Measurements from ENCODE around the gene LAGE3.

The LAGE3 gene

GRCh38 chrX:154458954-154459778, 19.9 kb downstream of the LAGE3 start:
- no peak overlapping the region for H3K9ac ChIP-seq (ENCODE audit: low read length)
- peaks cover 8% of the 10 kb centered on the region for H3K79me1 ChIP-seq (ENCODE audit: low read length)
- H3K4me2 ChIP-seq (ENCODE audit: low read length): peak overlapping the region; percentile 54
- no peaks in the 10 kb centered on the region for H3K27me3 ChIP-seq (ENCODE audit: insufficient read depth, low read length)
- peak overlapping the region; percentile 39 for H2AFZ ChIP-seq (ENCODE audit: insufficient read depth, low read length, poor library complexity)
- H3K23ac ChIP-seq (ENCODE audit: low read length): no peak overlapping the region
- peak overlapping the region; percentile 58 for H3K14ac ChIP-seq (ENCODE audit: low read length)
- H2BK12ac ChIP-seq (ENCODE audit: low read length): no peak overlapping the region
- H2BK5ac ChIP-seq (ENCODE audit: low read depth, low read length, poor library complexity): no peak overlapping the region
- peaks cover 0 to 10% of the 10 kb centered on the region in 2 experiments for H3K4me1 ChIP-seq (ENCODE audit: control insufficient read depth in 1 of 2, insufficient read depth in 2 of 2, low read length in 2 of 2)
- H2BK120ac ChIP-seq (ENCODE audit: insufficient read depth, low read length, poor library complexity): no peak overlapping the region
- H4K8ac ChIP-seq (ENCODE audit: low read depth, low read length): no peak overlapping the region
- WGBS (ENCODE audit: extremely low coverage, insufficient coverage, insufficient read length): no CpG with 5 or more reads among the region's 15 CpGs
- H3K9me3 ChIP-seq (ENCODE audit: insufficient read depth, low read depth, low read length): no peaks in the 10 kb centered on the region
- H3K4ac ChIP-seq (ENCODE audit: low read depth, low read length): peak overlapping the region; percentile 94
- H3K4me3 ChIP-seq (ENCODE audit: low read depth, low read length): peak overlapping the region; percentile 92
- peak overlapping the region; percentile 1 for H4K12ac ChIP-seq (ENCODE audit: low read depth, low read length)
- H2AK5ac ChIP-seq (ENCODE audit: low read length): no peak overlapping the region
- peak overlapping the region; percentile 76 for H4K91ac ChIP-seq (ENCODE audit: low read depth, low read length)
- peaks cover 10% of the 10 kb centered on the region for H3K79me2 ChIP-seq (ENCODE audit: control insufficient read depth, insufficient read depth, low read length, poor library complexity)
- H3K27ac ChIP-seq (ENCODE audit: low read depth, low read length): no peak overlapping the region
- peaks cover 37% of the 10 kb centered on the region in 2 experiments for H3K36me3 ChIP-seq (ENCODE audit: control insufficient read depth in 1 of 2, insufficient read depth in 2 of 2, low read length in 2 of 2)
- no peak for DNase-seq
- peak overlapping the region; percentile 1 for H3K18ac ChIP-seq (ENCODE audit: low read length)

- Histone ChIP-seq H3K36me3 (ENCODE audit: control insufficient read depth in 1 of 2, insufficient read depth in 2 of 2, low read length in 2 of 2) (peaks cover 29% of the 10 kb centered on the region in 2 experiments), H4K12ac (ENCODE audit: low read depth, low read length) (peak within 1 kb of the TSS; percentile 77), H4K91ac (ENCODE audit: low read depth, low read length) (peak within 1 kb of the TSS; percentile 76), H2BK5ac (ENCODE audit: low read depth, low read length, poor library complexity) (peak within 1 kb of the TSS; percentile 57), H3K4me2 (ENCODE audit: low read length) (peak within 1 kb of the TSS; percentile 54), H3K79me2 (ENCODE audit: control insufficient read depth, insufficient read depth, low read length, poor library complexity) (peaks cover 10% of the 10 kb centered on the region), H2AK5ac (ENCODE audit: low read length) (peak within 1 kb of the TSS; percentile 79), H3K4me1 (ENCODE audit: control insufficient read depth in 1 of 2, insufficient read depth in 2 of 2, low read length in 2 of 2) (peaks cover 0 to 10% of the 10 kb centered on the region in 2 experiments), H3K4me3 (ENCODE audit: low read depth, low read length) (peak within 1 kb of the TSS; percentile 92), H2BK120ac (ENCODE audit: insufficient read depth, low read length, poor library complexity) (peak within 1 kb of the TSS; percentile 38), H2AFZ (ENCODE audit: insufficient read depth, low read length, poor library complexity) (peak within 1 kb of the TSS; percentile 68), H3K14ac (ENCODE audit: low read length) (peak within 1 kb of the TSS; percentile 90), H3K9ac (ENCODE audit: low read length) (peak within 1 kb of the TSS; percentile 87), H2BK12ac (ENCODE audit: low read length) (no peak within 1 kb of the TSS), H3K23ac (ENCODE audit: low read length) (no peak within 1 kb of the TSS), H3K9me3 (ENCODE audit: insufficient read depth, low read depth, low read length) (no peaks in the 10 kb centered on the region), H3K27ac (ENCODE audit: low read depth, low read length) (peak within 1 kb of the TSS; percentile 47), H3K27me3 (ENCODE audit: insufficient read depth, low read length) (no peaks in the 10 kb centered on the region), H3K4ac (ENCODE audit: low read depth, low read length) (peak within 1 kb of the TSS; percentile 94), H4K8ac (ENCODE audit: low read depth, low read length) (peak within 1 kb of the TSS; percentile 62), H3K79me1 (ENCODE audit: low read length) (peaks cover 8% of the 10 kb centered on the region), H3K18ac (ENCODE audit: low read length) (peak within 1 kb of the TSS; percentile 88)
- DNase-seq: peak in 1 of 2 donors; percentile 53
- WGBS (ENCODE audit: extremely low coverage, insufficient coverage, insufficient read length): no CpG with 5 or more reads among the region's 88 CpGs
These were observed 20.7 kb downstream of the LAGE3 start, which contains the start of gene PLXNA3 for GRCh38 chrX:154458116-154458953. Gene PLXNA3, plus strand, starts transcription at chrX:154458281. Its CDS starts 1,903 bp downstream, at chrX:154460184.

DNA sequence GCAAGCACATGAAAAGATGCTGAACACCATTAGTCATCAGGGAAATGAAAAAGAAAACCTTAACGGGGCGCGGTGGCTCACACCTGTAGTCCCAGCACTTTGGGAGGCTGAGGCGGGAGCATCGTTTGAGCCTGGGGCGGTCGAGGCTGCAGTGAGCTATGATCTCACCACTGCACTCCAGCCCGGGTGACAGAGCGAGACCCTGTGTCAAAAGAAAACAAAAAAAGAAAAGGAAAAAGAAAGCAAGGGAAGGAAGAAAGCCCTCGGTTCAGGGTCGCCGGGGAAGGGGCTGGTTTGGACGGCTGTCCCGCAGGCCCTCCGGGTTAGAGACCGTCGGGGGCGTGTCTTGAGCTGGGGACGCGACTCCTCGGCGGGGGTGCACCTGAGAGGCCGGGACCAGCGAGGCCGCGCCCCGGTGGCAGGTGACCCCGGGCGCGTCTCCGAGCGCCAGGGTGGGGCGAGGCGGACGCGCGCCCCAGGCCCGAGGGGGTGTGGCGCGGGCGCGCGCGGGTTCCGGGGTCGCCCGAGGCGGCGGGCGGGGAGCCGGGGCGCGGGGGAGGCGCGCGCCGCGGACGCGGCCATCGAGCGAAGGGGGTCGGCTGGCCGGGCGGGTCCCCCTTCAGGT, 21.5 kb downstream of the LAGE3 start:
- peak; percentile 43 to 59 for DNase-seq
- no CpG with 5 or more reads among the region's 65 CpGs for WGBS (ENCODE audit: extremely low coverage, insufficient coverage, insufficient read length)
- H3K36me3 ChIP-seq (ENCODE audit: control insufficient read depth in 1 of 2, insufficient read depth in 2 of 2, low read length in 2 of 2): peaks cover 25 to 27% of the 10 kb centered on the region in 2 experiments
- peak overlapping the region; percentile 92 for H3K4me3 ChIP-seq (ENCODE audit: low read depth, low read length)
- peak overlapping the region; percentile 47 for H3K27ac ChIP-seq (ENCODE audit: low read depth, low read length)
- no peak overlapping the region for H2BK12ac ChIP-seq (ENCODE audit: low read length)
- peak overlapping the region; percentile 76 for H4K91ac ChIP-seq (ENCODE audit: low read depth, low read length)
- H2BK5ac ChIP-seq (ENCODE audit: low read depth, low read length, poor library complexity): peak overlapping the region; percentile 46
- H3K79me1 ChIP-seq (ENCODE audit: low read length): peaks cover 8% of the 10 kb centered on the region
- peak overlapping the region; percentile 54 for H3K4me2 ChIP-seq (ENCODE audit: low read length)
- peaks cover 10% of the 10 kb centered on the region for H3K79me2 ChIP-seq (ENCODE audit: control insufficient read depth, insufficient read depth, low read length, poor library complexity)
- H3K18ac ChIP-seq (ENCODE audit: low read length): no peak overlapping the region
- no peaks in the 10 kb centered on the region for H3K9me3 ChIP-seq (ENCODE audit: insufficient read depth, low read depth, low read length)
- H4K8ac ChIP-seq (ENCODE audit: low read depth, low read length): peak overlapping the region; percentile 34
- H3K14ac ChIP-seq (ENCODE audit: low read length): no peak overlapping the region
- no peaks in the 10 kb centered on the region for H3K27me3 ChIP-seq (ENCODE audit: insufficient read depth, low read length)
- H2AK5ac ChIP-seq (ENCODE audit: low read length): no peak overlapping the region
- H2AFZ ChIP-seq (ENCODE audit: insufficient read depth, low read length, poor library complexity): peak overlapping the region; percentile 68
- H3K4me1 ChIP-seq (ENCODE audit: control insufficient read depth in 1 of 2, insufficient read depth in 2 of 2, low read length in 2 of 2): peaks cover 0 to 10% of the 10 kb centered on the region in 2 experiments
- no peak overlapping the region for H2BK120ac ChIP-seq (ENCODE audit: insufficient read depth, low read length, poor library complexity)
- no peak overlapping the region for H3K9ac ChIP-seq (ENCODE audit: low read length)
- peak overlapping the region; percentile 43 for H4K12ac ChIP-seq (ENCODE audit: low read depth, low read length)
- no peak overlapping the region for H3K23ac ChIP-seq (ENCODE audit: low read length)
- H3K4ac ChIP-seq (ENCODE audit: low read depth, low read length): no peak overlapping the region

- H3K4me1 ChIP-seq (ENCODE audit: control insufficient read depth in 1 of 2, insufficient read depth in 2 of 2, low read length in 2 of 2): no peaks in the 10 kb centered on the region
- H3K36me3 ChIP-seq (ENCODE audit: control insufficient read depth in 1 of 2, insufficient read depth in 2 of 2, low read length in 2 of 2): peaks cover 29 to 42% of the 10 kb centered on the region in 2 experiments
- no peak overlapping the region for H2BK5ac ChIP-seq (ENCODE audit: low read depth, low read length, poor library complexity)
- no peak overlapping the region for H4K91ac ChIP-seq (ENCODE audit: low read depth, low read length)
- no peak overlapping the region for H3K14ac ChIP-seq (ENCODE audit: low read length)
- WGBS (ENCODE audit: extremely low coverage, insufficient coverage, insufficient read length): no CpG with 5 or more reads among the region's 9 CpGs
- H3K4me2 ChIP-seq (ENCODE audit: low read length): no peak overlapping the region
- H4K12ac ChIP-seq (ENCODE audit: low read depth, low read length): no peak overlapping the region
- no peak for DNase-seq
- no peak overlapping the region for H4K8ac ChIP-seq (ENCODE audit: low read depth, low read length)
- H3K18ac ChIP-seq (ENCODE audit: low read length): no peak overlapping the region
- H2BK120ac ChIP-seq (ENCODE audit: insufficient read depth, low read length, poor library complexity): no peak overlapping the region
- no peaks in the 10 kb centered on the region for H3K9me3 ChIP-seq (ENCODE audit: insufficient read depth, low read depth, low read length)
- no peak overlapping the region for H2BK12ac ChIP-seq (ENCODE audit: low read length)
- no peak overlapping the region for H3K27ac ChIP-seq (ENCODE audit: low read depth, low read length)
- H3K79me2 ChIP-seq (ENCODE audit: control insufficient read depth, insufficient read depth, low read length, poor library complexity): no peaks in the 10 kb centered on the region
- no peaks in the 10 kb centered on the region for H3K79me1 ChIP-seq (ENCODE audit: low read length)
- H3K9ac ChIP-seq (ENCODE audit: low read length): no peak overlapping the region
- no peaks in the 10 kb centered on the region for H3K27me3 ChIP-seq (ENCODE audit: insufficient read depth, low read length)
- no peak overlapping the region for H3K23ac ChIP-seq (ENCODE audit: low read length)
- H2AK5ac ChIP-seq (ENCODE audit: low read length): no peak overlapping the region
- no peak overlapping the region for H3K4ac ChIP-seq (ENCODE audit: low read depth, low read length)
- no peak overlapping the region for H3K4me3 ChIP-seq (ENCODE audit: low read depth, low read length)
- no peak overlapping the region for H2AFZ ChIP-seq (ENCODE audit: insufficient read depth, low read length, poor library complexity)
These were observed 26.3 kb downstream of the LAGE3 start for GRCh38 chrX:154452823-154453222.
